HL-60/S4 treated with phorbol 12-myristate 13-acetate at 8.2 ng/mL for 4 days and 3 days (cell line): ENCODE measurements around the gene NINL.
"Not testable (repeated sequence)": the region's sequence is repeated elsewhere in the genome, so short reads cannot be mapped to it uniquely, and the experiment has no call there.

ENCODE experiments used
- in situ Hi-C: fragments of 300-500 bp; cut with MboI; formaldehyde crosslinking; loops from 2 replicates; pipeline ENCODE4 v1.15.0; 2022; ENCODE audit warnings: low sequenced_read_pairs

The NINL gene

GRCh38 chr20:25504366-25505135 is 80.8 kb downstream of the NINL start:
- in situ Hi-C loops: no loop called here

DNA sequence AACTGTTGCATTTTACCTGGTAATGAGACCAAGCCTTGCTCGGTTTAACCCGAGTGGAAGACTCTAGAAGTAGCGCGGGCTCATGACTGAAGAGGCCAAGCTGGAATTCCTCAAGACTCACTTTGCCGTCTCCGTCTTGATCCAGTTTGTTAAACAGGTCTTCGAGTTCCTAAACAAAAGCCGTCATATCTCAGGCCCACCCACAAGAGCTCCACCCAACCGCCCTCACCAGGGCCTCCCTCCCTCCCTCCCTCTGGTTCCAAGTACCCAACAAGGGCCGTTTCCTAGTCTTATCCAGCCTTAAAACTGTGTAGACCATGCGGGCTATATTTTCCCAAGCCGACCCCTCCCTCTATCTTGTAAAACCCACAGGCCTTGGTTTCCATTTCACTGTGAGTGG is 81.4 kb downstream of the NINL start:
- in situ Hi-C loops: no loop called here

DNA sequence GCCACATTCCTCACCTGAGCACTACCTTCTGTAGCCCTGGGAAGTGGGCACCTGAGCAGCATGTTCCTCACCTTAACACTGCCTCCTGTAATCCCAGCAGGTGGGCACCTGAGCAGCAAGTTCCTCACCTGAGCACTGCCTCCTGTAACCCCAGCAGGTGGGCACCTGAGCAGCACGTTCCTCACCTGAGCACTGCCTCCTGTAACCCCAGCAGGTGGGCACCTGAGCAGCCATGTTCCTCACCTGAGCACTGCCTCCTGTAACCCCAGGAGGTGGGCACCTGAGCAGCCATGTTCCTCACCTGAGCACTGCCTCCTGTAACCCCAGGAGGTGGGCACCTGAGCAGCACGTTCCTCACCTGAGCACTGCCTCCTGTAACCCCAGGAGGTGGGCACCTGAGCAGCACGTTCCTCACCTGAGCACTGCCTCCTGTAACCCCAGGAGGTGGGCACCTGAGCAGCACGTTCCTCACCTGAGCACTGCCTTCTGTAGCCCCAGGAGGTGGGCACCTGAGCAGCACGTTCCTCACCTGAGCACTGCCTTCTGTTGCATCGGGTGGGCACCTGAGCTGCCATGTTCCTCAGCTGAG is 82.2 kb downstream of the NINL start:
- in situ Hi-C loops: not testable (repeated sequence)

DNA sequence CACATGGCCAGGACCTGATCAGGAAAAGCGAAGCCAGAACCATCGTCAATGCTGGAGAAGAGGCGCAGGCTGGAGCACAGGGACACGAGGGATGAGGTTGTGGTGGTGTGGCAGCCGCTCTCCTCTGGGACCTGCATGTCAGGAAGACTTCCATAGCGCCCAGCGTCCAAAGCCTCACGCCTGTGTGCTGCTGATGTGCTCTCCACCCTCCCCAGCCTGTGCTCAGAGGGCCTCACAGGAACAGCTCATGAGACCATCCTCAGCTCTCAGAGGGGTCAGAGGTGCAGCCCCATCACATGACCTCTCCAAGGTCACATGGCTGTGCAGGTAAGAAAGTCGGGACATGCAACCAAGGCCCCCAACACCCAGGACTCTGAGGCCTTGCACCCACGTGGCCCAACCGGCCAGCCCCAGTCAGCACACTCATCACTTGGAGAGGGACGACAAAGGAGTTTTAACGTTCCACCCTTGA is 84.4 kb downstream of the NINL start:
- in situ Hi-C loops: no loop called here

- in situ Hi-C loops: no loop called here
Observed at GRCh38 chr20:25499855-25500434, 85.4 kb downstream of the NINL start.

DNA sequence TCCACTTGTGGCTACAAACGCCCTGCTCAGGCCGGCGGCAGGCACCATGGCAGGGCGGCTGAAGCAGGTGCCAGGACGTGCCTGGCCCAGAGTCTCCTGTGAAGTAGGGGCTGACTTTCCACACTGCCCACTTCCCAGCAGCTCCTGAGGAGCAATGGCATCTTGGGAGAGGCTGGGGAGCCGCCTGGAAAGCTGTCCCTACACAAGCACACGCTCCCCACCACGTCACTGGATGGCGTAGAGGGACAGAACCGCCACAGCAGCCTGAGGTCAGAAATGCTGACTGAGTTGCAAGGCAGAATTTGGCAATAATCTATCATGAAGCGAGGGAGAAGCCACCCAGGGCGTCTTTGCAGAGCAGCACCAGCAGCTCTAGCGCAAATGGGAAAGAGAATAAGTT is 86.3 kb downstream of the NINL start:
- in situ Hi-C loops: no loop called here

DNA sequence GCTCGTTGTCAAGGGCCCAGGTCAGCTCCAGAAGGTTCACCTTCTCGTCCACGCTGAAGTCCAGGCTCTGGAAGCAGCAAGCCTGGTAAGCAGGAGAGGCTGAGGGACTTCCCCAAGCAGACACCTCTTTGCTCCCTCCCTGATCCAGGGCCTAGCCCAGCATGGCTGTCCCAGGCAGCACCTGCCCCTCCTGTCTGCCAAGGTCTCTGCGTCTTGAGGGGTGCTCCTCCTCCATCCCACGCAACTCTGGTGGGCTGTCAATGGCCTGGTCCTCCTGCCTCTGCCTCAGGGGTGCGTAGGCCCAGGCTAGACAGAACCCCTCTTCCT is 87.1 kb downstream of the NINL start:
- in situ Hi-C loops: no loop called here

DNA sequence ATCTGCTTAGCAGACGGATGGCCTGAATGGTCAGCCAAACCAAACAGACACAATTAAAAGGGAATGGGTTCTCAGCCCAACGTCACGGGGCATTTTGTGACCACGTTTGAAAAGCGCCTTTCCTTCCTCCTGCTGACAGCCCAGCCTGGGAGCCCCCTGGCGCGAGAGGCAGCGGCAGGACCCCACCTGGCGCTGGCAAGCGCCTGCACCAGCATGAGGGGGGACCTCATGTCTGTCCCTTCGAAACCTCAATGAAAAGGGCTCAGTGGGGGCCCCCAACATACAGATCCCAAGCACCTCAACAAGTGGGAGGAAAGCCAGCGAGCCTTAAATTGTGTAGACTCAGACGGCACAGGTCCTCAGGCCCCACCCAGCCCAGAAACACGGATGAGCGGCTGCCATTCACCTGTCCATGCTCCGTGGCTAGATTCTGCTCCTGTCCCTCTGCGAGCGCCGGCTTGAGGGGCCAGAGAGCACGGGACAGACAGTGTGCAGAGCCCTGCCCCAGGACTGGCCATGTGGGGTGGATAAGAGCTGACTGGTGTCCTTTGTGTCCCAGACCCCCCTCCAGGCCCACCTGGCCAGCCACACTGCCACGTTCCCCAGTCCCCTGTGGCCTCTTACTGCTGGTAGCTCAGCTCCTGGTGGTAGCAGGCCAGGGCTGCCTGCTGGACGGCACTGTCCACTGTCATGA is 87.6 kb downstream of the NINL start:
- in situ Hi-C loops: no loop called here

DNA sequence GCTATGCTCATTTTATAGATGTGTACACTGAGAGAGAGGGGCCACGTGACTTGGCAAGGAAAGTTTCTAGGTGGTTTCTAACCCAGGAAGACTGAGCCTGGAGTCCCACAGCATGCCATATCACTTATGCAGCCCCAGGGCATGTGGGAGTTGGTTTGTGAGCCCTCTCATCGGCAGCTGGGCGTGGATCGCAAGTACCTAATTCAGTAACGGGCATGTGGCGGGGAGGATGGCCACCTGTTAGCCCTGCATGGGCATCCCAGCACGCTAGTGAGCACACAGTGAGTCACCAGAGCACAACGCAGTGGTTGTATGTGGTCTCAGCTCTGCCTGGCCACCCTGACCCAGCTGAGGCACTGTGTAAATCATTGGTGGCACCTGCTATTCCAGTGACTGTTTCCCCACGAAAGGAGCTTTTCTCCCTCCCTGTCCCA is 88.3 kb downstream of the NINL start:
- in situ Hi-C loops: no loop called here

DNA sequence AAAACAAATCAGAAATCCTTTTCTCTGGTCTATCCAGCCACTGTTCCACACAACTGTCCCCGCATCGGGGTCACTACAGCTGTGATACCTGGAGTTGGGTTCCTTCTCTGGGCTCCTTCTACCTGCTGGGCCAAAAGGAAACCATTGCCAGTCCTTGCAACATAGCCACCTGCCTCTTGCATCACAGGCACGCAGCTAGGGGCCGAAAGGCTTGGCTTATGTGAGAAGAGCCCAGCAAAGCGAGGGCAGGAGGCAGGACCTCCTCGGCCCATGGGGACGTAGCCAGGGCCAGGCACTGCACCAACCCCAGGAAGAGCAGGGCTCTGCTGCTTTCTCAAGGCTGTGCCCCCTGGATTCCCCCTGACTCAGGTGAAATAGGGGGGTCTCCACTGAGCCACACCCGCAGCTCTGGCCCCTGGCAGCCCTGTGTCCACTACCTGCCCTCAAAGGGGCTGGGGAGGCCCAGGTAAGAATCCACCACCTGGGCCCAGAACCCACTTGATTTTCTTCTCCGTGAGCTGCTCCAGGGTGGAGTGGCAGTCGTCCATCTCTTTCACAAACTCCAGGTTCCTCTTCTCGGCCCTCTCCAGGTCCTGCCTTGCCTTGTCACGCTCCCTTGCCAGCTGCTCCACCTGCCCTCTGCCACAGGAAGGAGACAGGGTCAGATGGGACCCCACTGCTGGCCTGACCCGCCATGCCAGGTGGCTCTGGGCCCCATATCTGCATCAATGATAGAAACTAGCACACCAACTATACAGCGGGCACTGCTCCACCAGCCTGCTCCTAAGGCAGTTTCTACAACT is 89.0 kb downstream of the NINL start:
- in situ Hi-C loops: no loop called here

DNA sequence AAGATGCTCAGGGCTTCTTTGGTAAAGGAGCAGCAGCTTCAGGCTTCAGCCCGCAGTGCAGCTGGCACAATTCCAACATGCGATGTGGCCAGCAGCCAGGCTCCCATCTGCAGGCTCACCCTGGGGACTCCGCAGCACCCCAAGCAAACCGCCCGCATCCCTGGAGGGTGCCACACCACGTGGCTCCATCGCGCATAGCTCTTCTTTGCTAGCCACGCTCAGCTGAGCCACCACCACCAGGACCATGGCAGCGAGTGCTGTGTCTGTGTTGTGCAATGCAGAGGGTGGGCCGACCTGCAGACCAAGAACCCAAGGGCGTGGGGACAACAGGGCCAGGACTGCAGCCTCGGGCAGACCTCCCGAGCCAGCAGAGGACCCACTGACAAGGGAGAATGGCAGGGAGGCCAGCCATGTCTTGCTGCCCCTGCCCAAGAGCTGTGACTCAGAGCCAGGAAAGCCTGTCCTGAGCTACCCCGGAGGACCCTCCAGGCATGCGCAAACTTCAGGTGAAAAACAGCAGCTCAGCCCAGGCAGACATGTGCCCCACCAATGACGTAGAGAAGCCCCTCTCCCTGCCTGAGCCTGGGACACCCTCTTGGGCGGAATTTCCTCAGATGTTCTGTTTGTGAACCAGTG is 90.0 kb downstream of the NINL start:
- in situ Hi-C loops: no loop called here

- in situ Hi-C loops: no loop called here
Observed at GRCh38 chr20:25494506-25495188, 90.7 kb downstream of the NINL start.

GRCh38 chr20:25493748-25494505 is 91.4 kb downstream of the NINL start:
- in situ Hi-C loops: no loop called here

- in situ Hi-C loops: no loop called here
Observed at GRCh38 chr20:25493137-25493536, 92.2 kb downstream of the NINL start.

- in situ Hi-C loops: no loop called here
Observed at GRCh38 chr20:25491446-25492038, 93.8 kb downstream of the NINL start.

- in situ Hi-C loops: no loop called here
Observed at GRCh38 chr20:25490656-25491445, 94.5 kb downstream of the NINL start.

DNA sequence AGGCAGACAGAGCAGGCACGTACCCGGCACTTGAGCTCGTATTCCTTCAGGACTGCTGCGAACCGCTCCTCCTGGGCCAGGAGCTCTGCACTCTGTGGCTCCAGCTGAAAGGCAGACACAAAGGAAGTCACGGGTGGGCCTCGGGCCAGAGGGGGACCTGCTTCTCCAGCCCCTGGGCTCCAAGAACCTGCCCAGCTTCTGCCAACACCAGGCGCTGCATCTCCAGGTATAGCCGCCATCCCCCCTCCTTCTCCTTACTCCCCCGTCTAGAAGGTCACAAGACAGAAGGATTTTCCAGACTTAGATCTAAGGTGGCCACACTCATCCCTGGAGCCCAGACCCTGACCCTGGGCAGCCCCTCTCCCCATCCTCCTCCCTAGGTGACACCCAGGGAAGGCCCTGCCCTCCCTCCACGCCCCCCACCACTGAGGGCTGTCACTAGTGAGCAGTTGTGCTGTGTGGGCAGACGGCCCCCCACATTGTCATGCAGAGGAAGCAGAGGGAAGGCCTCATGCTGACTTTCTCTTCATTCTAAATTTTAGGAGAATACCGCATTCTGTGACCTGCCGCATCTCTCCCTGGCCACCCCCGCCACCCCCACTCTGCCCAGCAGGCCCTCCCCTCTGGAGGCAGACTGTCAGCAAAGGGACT is 96.0 kb downstream of the NINL start:
- in situ Hi-C loops: no loop called here
